GM21576 (cell line): ENCODE measurements around the gene THEM4.
"Not testable (repeated sequence)": the region's sequence is repeated elsewhere in the genome, so short reads cannot be mapped to it uniquely, and the experiment has no call there.

Source experiments
- ATAC-seq: cut with Tn5 transposase; IDR thresholded peaks from one replicate; pipeline ENCODE4 v1.9.1; 2021; ENCODE audit warnings: mild to moderate bottlenecking, moderate library complexity; ENCODE audit not compliant: unreplicated experiment

The THEM4 gene

GRCh38 chr1:151935154-151935553 is 25.8 kb upstream of the THEM4 start:
- ATAC-seq = no peak

DNA sequence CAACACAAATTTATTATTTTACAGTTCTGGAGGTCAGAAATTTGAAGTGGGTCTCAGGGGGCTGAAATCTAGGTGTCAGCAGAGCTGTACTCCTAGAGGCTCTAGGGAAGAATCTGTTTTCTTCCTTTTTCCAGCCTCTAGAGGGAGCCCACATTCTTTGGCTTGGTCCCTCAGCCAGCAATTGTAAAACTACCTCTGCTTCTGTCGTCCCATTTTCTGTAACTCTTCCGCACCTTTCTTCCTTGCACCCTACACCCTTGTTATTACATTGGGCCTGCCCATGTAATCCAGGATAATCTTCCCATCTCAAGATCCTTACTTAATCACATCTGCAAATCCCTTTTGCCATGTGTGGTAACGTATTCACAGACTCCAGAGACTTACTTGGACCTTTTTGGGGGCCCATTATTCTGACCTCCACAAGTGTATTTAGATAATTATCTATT is 24.8 kb upstream of the THEM4 start:
- ATAC-seq = no peak

- ATAC-seq = no peak
Observed at GRCh38 chr1:151924691-151925587, 15.6 kb upstream of the THEM4 start.

- no peak for ATAC-seq
Observed at GRCh38 chr1:151923422-151923821, 14.1 kb upstream of the THEM4 start.

- no peak for ATAC-seq
Observed at GRCh38 chr1:151920149-151920548, 10.8 kb upstream of the THEM4 start.

GRCh38 chr1:151918819-151919610 is 9.7 kb upstream of the THEM4 start:
- ATAC-seq = no peak

- no peak for ATAC-seq
Observed at GRCh38 chr1:151918156-151918555, 8.8 kb upstream of the THEM4 start.

- ATAC-seq = no peak
Observed at GRCh38 chr1:151916726-151917370, 7.5 kb upstream of the THEM4 start.

DNA sequence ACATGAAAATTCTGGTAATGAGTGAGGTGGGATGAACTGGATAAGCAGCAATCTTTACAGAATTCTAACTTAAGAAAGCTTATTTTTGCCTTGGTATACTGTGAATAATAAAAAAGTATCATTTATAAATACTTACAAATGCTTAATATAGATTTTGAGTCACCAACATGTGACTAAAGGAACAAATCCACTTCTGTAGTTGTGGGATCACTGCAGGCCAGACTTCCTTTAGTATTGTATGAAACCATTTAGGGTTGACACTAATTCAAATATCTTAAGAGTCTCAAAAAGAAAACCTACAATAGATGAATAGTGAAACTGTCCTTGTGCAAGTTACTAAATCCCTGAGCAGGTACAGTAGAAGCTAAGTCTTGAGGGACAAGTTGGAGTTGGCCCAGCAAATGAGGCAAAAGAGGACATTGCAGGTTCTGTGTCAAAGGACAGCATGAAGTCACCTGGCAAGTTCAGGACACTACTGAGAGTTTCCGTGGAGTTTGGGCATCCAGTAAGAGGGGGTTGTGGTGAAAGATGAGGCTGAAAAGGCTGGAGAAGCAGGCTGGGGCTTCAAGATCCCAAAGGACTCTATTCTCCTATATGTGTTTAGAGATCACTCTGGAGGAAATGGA is 5.9 kb upstream of the THEM4 start:
- no peak for ATAC-seq

GRCh38 chr1:151914076-151914475 is 4.8 kb upstream of the THEM4 start:
- ATAC-seq = no peak

GRCh38 chr1:151912973-151913372 is 3.7 kb upstream of the THEM4 start:
- no peak for ATAC-seq

- ATAC-seq = no peak
Observed at GRCh38 chr1:151908228-151908691, 1.1 kb downstream of the THEM4 start.

- ATAC-seq = no peak
Observed at GRCh38 chr1:151907363-151908139, 1.8 kb downstream of the THEM4 start.

GRCh38 chr1:151906324-151906645 is 3.0 kb downstream of the THEM4 start:
- ATAC-seq = not testable (repeated sequence)

DNA sequence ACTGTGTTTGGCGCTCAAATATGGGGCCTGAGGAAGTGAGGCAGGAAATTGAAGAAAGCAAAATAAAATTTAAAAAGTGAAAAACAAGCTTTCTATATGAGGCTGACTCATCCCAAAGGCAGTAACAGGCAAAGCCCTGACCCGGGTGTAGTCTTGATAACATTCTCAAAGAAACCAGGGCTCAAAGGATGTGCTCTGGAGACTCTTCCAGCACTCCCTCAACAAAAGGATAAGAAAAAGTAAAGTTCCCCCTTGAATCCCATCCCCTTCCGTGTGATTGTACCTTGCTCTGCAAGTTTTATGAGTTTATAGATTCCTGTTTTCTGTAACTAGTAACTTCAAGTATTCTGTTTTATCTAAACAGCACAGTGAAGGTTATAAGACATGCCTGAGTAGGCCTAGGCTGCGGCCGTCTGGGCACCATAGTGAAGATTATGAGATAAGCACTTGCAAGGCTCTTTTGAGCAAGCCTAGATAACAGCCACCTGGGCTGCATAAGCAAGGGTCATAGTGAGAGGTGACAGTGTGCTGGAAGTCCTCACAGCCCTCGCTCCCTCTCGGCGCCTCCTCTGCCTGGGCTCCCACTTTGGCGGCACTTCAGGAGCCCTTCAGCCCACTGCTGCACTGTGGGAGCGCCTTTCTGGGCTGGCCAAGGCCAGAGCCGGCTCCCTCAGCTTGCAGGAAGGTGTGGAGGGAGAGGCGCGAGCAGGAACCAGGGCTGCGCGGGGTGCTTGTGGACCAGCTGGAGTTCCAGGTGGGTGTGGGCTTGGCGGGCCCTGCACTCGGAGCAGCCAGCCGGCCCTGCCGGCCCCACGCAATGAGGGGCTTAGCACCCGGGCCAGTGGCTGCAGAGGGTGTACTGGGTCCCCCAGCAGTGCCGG is 3.6 kb downstream of the THEM4 start:
- ATAC-seq = not testable (repeated sequence)

DNA sequence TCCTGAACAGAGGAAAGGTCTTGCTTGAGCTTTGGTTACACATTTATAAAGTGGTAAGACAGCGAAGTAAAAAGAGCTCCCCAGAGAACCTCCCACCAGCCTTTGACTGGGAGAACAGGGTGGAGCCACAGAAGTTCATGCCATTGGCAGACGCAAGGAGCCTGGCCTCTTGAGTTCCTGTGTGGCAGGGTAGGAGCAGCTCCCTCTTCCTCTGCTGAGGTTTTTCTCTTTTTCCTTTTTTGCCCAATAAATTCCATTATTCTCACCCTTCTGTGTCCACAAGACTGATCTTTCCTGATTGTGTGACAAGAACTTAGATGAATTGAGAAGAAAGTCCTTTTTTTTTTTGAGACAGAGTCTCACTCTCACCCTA is 4.3 kb downstream of the THEM4 start:
- ATAC-seq = no peak

DNA sequence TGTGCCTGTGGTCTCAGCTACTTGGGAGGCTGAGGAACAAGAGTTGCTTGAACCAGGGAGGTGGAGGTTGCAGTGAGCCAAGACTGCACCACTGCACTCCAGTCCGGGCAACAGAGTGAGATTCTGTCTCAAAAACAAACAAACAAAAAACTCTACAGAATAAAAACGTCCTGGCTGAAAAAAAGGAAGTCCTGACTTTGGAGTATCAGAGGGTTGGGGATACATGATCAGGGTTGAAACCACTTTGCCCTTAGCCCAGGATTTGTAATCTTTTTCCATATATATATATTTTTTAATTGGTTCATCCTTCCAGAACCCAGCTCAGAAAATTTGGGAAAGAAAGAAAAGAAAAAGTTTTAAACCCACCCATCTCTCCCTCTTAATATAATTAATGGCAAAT is 6.5 kb downstream of the THEM4 start:
- ATAC-seq = no peak

GRCh38 chr1:151900804-151901203 is 8.5 kb downstream of the THEM4 start:
- ATAC-seq = not testable (repeated sequence)

- ATAC-seq = no peak
Observed at GRCh38 chr1:151898519-151898991, 10.8 kb downstream of the THEM4 start.
